Small intestine (tissue), 16 donors: ENCODE results near the gene SPATA21. TPM values are rescaled to one million over a fixed set of nuclear protein-coding genes. Genes with fewer than 3 reads are reported as not detected.
"Not testable (repeated sequence)": the region's sequence is repeated elsewhere in the genome, so short reads cannot be mapped to it uniquely, and the experiment has no call there.

Experiments
- DNase-seq, 2 donors: peaks; one replicate each; pipeline versions ENCODE4 v3.0.0 to v3.0.0-alpha.2; 2013
- FAIRE-seq: peaks from 2 replicates; lab custom pipeline; 2012; peaks lifted over from hg19 to GRCh38; lab: Jason Lieb, UNC
- H3K27ac ChIP-seq, 3 donors: one replicate each; pipeline ENCODE4 v1.5.1; 2013; ENCODE audit warnings: low read length in 2 of 3, mild to moderate bottlenecking in 2 of 3, control low read depth in 1 of 3, inconsistent platforms in 1 of 3, low read depth in 1 of 3, moderate library complexity in 1 of 3
- H3K27me3 ChIP-seq, 3 donors: one replicate each; pipeline ENCODE4 v1.6.1; 2013; ENCODE audit warnings: low read length in 3 of 3, inconsistent platforms in 1 of 3; ENCODE audit not compliant: control insufficient read depth in 3 of 3, insufficient read depth in 3 of 3
- H3K36me3 ChIP-seq, 3 donors: one replicate each; pipeline ENCODE4 v1.6.1; 2013; ENCODE audit warnings: low read length in 3 of 3, inconsistent platforms in 1 of 3, low read depth in 1 of 3, mild to moderate bottlenecking in 1 of 3, moderate library complexity in 1 of 3; ENCODE audit not compliant: control insufficient read depth in 3 of 3, insufficient read depth in 2 of 3
- H3K4me1 ChIP-seq, 3 donors: one replicate each; pipeline ENCODE4 v1.6.1; 2013; ENCODE audit warnings: low read length in 2 of 3, inconsistent platforms in 1 of 3, low read depth in 1 of 3, mild to moderate bottlenecking in 1 of 3, moderate library complexity in 1 of 3; ENCODE audit not compliant: control insufficient read depth in 3 of 3, insufficient read depth in 2 of 3
- H3K4me3 ChIP-seq, 3 donors: one replicate each; pipeline ENCODE4 v1.5.1; 2013; ENCODE audit warnings: low read length in 3 of 3, control low read depth in 1 of 3, inconsistent platforms in 1 of 3, low read depth in 1 of 3, mild to moderate bottlenecking in 1 of 3, moderate library complexity in 1 of 3
- H3K9me3 ChIP-seq, 2 donors: one replicate each; pipeline ENCODE4 v1.6.1; 2013; ENCODE audit warnings: low read depth in 1 of 2, low read length in 1 of 2; ENCODE audit not compliant: control insufficient read depth in 2 of 2, insufficient read depth in 1 of 2
- WGBS, 3 donors: extraction: QIAGEN DNeasy Blood & Tissue Kit; methylation state at CpG; one replicate each; pipeline ENCODE4 v1.1.7; 2013; 5-methylcytosine and 5-hydroxymethylcytosine counted together
- long read RNA-seq, 10 donors: transcript quantifications; one replicate each; lab custom pipeline, GENCODE V29; 2026
- polyA plus RNA-seq, 4 donors: library from polyadenylated mRNA; stranded (reverse) in 3 of 4; unstranded in 1 of 4; fragments of 200-250 nt in 3 of 4; fragments of 120-200 nt in 1 of 4; gene quantifications; one replicate each; pipeline versions ENCODE4 v1.2.1 to v1.2.3, GENCODE V29; 2013
- donor health status: healthy with polysubstance abuse.
- donor health status: control.
- donor health status: control.
- donor health status: Bipolar disorder and iron deficiency.
- donor health status: healthy.

Gene SPATA21, protein sequence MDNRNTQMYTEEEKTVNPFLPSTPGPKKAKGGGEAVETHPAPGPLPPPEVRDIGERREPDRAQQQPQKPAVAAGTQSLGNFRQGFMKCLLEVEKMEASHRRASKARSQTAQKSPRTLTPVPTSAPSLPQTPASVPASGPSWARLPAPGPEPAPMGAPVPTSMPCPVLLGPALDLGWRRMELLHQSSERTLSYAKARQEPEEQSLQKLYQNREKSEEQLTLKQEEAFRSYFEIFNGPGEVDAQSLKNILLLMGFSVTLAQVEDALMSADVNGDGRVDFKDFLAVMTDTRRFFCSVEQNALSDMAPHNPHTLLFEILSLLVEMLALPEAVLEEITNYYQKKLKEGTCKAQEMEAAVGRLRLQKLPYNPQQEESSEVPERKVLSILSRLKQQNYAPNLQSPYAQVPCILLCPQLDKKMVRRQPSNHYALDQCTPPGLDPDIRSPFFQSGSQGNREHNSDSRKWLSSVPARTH
- under 1 TPM in 3 of 4 donors, not detected in 1; 0.18 to 0.27 (median 0.22) TPM for polyA plus RNA-seq
- long read RNA-seq, donor 1 = 0 reads
- long read RNA-seq, donor 2 = 0 reads
- long read RNA-seq, donor 3 = 0 reads
- long read RNA-seq, donor 4 = 0 reads
- long read RNA-seq, donor 5 = 0 reads
- long read RNA-seq, donor 6 = 0 reads
- long read RNA-seq, donor 7 = 0 reads
- long read RNA-seq, donor 8 = 0 reads
- long read RNA-seq, donor 9, partial matches to known transcripts = 6 of 6 reads
- long read RNA-seq, donor 9, other reads (novel, unspliced or antisense) = 0 of 6 reads
- long read RNA-seq, donor 10, partial matches to known transcripts = 20 of 30 reads
- long read RNA-seq, donor 10, other reads (novel, unspliced or antisense) = 10 of 30 reads

DNA sequence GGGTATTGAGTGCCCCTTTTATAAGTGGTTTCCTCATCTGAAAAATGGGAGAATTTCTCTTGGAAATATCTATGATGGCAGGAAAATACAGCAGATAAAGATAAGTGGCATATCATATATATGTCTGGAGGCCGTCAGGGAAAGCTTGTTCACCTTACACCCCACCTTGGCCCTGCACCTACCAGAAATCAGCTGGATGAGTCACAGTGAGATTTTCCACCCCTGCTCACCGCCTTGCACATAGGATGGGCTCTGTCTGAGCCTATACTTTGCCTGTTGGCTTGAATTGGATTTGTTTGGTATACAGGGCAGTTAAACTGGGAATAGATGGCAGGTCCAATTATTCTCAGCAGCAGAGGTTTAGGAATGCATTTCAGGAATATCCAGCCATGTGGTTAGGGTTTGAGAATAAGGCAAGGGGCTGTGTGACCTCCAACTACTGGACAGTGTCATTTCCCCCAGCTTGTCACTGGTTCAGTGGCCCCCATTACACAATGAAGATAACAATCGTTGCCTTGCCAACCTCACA lies at the start of gene SPATA21:
Gene SPATA21, minus strand, starts transcription at position 479 of the 529 bp plus-strand sequence. CDS start 6,053 bp downstream, outside the sequence.
- peaks cover 0 to 3% (median 0%) of the 10 kb centered on the region in 3 donors for H3K27me3 ChIP-seq
- H3K36me3 ChIP-seq = peaks cover 0 to 2% (median 0%) of the 10 kb centered on the region in 3 donors
- FAIRE-seq = no peak
- no peak for DNase-seq
- 60 to 70% (median 67%) methylated on average over 3 of the region's 3 CpGs for WGBS, 3 donors
- H3K27ac ChIP-seq = no peak within 1 kb of the TSS
- H3K4me3 ChIP-seq = no peak within 1 kb of the TSS
- peaks cover 0 to 8% (median 3%) of the 10 kb centered on the region in 3 donors for H3K4me1 ChIP-seq
- H3K9me3 ChIP-seq = no peaks in the 10 kb centered on the region

DNA sequence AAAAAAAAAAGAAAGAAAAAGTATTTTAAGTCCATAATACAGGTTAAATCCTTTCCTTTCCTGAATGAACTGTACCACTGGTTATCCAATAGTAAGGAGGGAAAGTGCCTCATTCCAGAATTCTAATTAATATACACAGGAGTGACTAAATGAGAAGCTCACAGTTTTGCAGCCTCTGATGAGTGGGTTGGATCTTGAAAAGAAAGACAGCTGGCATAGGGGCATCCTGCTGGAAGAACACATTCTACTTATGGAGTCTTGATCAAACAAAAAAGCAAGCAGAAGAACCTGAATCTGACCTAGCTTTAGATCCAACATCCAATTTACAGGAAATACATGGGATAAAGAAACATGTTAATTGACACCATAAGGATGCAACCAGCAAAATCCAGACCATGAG lies 49.8 kb upstream of the SPATA21 start:
- FAIRE-seq, H3K4me1 ChIP-seq, H3K27ac ChIP-seq, H3K4me3 ChIP-seq, H3K27me3 ChIP-seq, H3K9me3 ChIP-seq, DNase-seq: not testable (repeated sequence)
- peaks cover 0 to 44% (median 0%) of the 10 kb centered on the region in 3 donors for H3K36me3 ChIP-seq

DNA sequence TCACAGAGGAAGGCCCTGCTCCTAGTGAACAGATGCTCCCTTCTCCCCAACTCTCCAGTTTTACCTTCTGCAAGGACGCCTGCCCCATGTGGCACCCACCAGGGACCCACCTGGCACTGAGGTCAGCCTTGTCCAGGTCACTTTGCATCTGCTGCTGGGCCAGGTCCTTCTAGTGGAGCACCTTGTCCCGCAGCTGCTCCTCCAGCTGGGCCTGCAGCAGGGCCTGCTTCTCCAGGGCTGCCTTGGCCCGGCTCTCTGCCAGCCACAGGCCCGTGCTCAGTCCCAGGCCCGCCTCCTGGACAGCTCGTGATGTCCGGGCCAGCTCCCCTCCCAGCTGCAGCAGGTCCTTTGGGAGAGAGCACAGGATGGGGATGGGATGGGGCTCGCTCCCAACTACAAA lies 49.1 kb upstream of the SPATA21 start:
- H3K9me3 ChIP-seq, H3K4me3 ChIP-seq, DNase-seq, H3K27ac ChIP-seq, FAIRE-seq, H3K4me1 ChIP-seq, H3K27me3 ChIP-seq: not testable (repeated sequence)
- whole genome bisulfite sequencing, 3 donors = 85 to 92% (median 91%) methylated on average over 8 of the region's 8 CpGs
- peaks cover 0 to 49% (median 0%) of the 10 kb centered on the region in 3 donors for H3K36me3 ChIP-seq

DNA sequence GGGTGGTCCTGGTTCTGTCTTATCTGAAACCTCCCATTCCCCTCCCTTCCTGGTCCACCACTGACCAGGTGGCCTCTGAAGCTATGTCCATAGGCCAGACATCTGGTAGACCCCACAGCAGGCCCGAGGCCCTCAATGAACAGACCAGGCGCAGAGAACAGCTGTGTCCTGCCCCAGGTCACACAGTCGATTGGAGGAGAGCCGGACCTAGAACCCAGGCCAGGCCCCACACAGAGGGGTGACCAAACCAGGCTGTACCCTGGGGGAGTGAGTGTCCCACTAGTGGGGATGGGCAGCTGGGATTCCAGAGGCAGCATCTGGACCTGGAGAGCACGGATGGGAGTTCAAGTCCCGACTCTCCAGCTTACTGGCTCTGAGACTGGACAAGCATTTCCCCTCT lies 47.7 kb upstream of the SPATA21 start:
- Histone ChIP-seq H3K9me3 (no peaks in the 10 kb centered on the region), H3K27ac (no peak overlapping the region), H3K36me3 (peaks cover 0 to 48% (median 0%) of the 10 kb centered on the region in 3 donors), H3K27me3 (no peaks in the 10 kb centered on the region), H3K4me1 (no peaks in the 10 kb centered on the region), H3K4me3 (no peak overlapping the region)
- FAIRE-seq (no peak), DNase-seq (no peak)
- WGBS, 3 donors = 92 to 95% (median 93%) methylated on average over 6 of the region's 6 CpGs

DNA sequence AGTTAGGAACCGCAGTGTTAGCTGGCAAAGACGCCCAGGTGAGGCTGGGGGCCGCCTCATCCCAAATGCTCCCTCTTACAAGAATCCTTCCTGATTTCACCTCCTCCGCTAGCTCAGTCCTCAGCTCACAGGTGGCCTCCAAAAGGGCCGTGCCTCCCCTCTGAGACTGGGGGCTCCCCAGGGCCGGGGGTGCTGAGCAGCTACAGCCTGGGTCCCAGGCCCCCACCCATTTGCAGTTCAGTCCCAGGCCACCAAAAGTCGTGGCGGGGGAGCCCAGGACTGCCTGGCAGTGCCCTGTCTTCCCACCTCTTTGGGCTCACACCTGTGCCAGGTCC lies 47.2 kb upstream of the SPATA21 start:
- Histone ChIP-seq H3K4me3 (no peak overlapping the region), H3K27ac (no peak overlapping the region), H3K4me1 (no peaks in the 10 kb centered on the region), H3K9me3 (no peaks in the 10 kb centered on the region), H3K36me3 (peaks cover 0 to 46% (median 0%) of the 10 kb centered on the region in 3 donors), H3K27me3 (no peaks in the 10 kb centered on the region)
- WGBS, 3 donors = 94 to 98% (median 98%) methylated on average over 7 to 8 of the region's 8 CpGs
- no peak for FAIRE-seq
- DNase-seq = no peak

DNA sequence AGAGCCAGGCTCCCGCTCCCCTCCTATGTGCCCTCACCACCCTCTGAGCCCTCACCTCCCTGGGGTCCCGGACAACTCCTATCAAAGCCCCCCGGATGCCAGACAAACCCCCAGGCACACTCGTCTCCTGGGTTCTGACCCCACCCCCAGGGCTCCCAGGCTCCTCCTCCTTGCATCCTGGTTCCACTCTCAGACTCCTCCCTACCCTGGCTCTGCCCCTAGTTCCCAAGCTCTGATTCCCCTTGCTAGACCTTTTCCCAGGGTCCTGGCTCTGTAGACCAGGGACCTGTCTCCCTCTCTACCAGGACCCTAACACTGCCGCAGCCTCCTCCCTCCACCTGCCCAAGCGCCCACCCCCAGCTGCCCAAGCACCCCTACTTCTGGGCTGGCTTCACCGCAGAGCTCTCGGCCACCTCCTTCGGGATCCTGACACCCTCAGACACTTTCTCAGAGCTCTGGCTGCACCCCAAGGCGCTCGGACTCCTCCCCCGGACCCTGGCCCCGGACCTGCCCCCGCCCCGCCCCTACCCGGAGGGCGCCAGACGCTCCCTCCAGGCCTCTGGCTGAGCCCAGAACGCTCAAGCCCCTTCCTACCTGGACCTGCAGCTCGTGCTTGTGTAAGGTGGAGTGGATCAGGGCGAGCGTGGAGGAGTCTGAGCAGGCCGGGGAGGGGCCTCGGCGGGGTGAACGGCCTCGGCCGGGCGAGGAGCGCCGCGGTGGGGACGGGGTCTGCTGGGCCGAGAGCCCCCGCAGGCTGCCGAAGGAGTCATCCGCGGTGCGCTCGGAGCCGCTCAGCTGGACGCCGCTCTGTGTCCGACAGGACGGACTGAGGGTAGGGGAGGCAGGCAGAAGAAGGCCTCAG lies 46.6 kb upstream of the SPATA21 start:
- not testable (repeated sequence) for FAIRE-seq, H3K9me3 ChIP-seq, H3K4me1 ChIP-seq, H3K27me3 ChIP-seq, H3K27ac ChIP-seq, H3K4me3 ChIP-seq, DNase-seq
- WGBS, 3 donors = 89 to 95% (median 92%) methylated on average over 40 to 43 of the region's 45 CpGs
- peaks cover 0 to 45% (median 0%) of the 10 kb centered on the region in 3 donors for H3K36me3 ChIP-seq

DNA sequence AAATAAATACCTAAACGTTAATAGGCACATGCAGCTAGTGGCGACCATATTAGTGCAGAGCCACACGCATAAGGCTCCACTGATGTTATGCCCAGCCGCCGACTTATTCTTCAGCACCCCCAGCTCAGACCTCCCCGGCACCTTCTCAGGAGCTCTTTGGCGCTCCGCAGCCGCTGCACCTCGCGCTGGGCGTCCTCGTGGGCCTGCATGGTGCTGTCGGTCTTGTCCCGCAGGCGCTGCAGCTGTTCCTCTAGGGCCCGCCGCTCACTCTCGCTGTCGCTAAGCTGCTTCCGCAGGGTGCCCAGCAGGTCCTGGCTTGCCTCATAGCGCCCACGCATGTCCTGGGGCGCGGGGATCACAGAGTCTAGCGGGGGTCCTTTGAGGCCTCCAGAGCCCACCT lies 45.9 kb upstream of the SPATA21 start:
- peaks cover 0 to 48% (median 0%) of the 10 kb centered on the region in 3 donors for H3K36me3 ChIP-seq
- H3K27ac ChIP-seq, H3K4me1 ChIP-seq, H3K4me3 ChIP-seq, FAIRE-seq, DNase-seq, H3K9me3 ChIP-seq, H3K27me3 ChIP-seq: not testable (repeated sequence)
- 97 to 98% (median 98%) methylated on average over 25 to 26 of the region's 26 CpGs for WGBS, 3 donors
